Measurements from ENCODE around the gene TUBA1C. TPM values are rescaled to one million over a fixed set of nuclear protein-coding genes. Genes with fewer than 3 reads are reported as not detected.
"Not testable (repeated sequence)": the region's sequence is repeated elsewhere in the genome, so short reads cannot be mapped to it uniquely, and the experiment has no call there.

TUBA1C gene
- total RNA-seq, 4 donors from 2014 or later, result 129 to 190 (median 167) TPM

- TF ChIP-seq POLR2AphosphoS5 (IDR thresholded peaks at IDR 0.05) (no peak), EP300 (IDR thresholded peaks at IDR 0.05) (no peak), POLR2A (IDR thresholded peaks at IDR 0.05; ENCODE audit: low read depth) (no peak), CTCF (IDR thresholded peaks at IDR 0.05) (no peak)
- WGBS, result 80% methylated on average over 5 of the region's 5 CpGs
Measured at GRCh38 chr12:49282302-49282701, 17.4 kb downstream of the TUBA1C start.

GRCh38 chr12:49282740-49283375 lies 18.0 kb downstream of the TUBA1C start:
- WGBS, result 95% methylated on average over 4 of the region's 6 CpGs
- intact Hi-C loops (cut with DNase I), result loop anchor here (10.0 kb wide), 1 partner anchor 232 kb away; no protein-coding TSS in a partner anchor
- H3K4me3 ChIP-seq, result not testable (repeated sequence)

More at GRCh38 chr12:49282302-49282701, 17.4 kb downstream of the TUBA1C start:
- Histone ChIP-seq H3K27ac (replicated peaks in 1 of 4) (no peak overlapping the region), H3K4me1 (no peaks in the 10 kb centered on the region), H3K9me3 (no peaks in the 10 kb centered on the region), H3K36me3 (no peaks in the 10 kb centered on the region), H3K27me3 (peaks cover 0 to 37% (median 0%) of the 10 kb centered on the region in 4 donors), H3K4me3 (no peak overlapping the region)
- no peak for DNase-seq (ENCODE audit: extremely low spot score)
- intact Hi-C loops (cut with DNase I), result loop anchor here (10.0 kb wide), 1 partner anchor 232 kb away; no protein-coding TSS in a partner anchor

GRCh38 chr12:49283541-49284429 lies 18.9 kb downstream of the TUBA1C start:
- no peak for TF ChIP-seq POLR2AphosphoS5 (IDR thresholded peaks at IDR 0.05)
- no peak for TF ChIP-seq CTCF (IDR thresholded peaks at IDR 0.05)
- no peak for TF ChIP-seq POLR2A (IDR thresholded peaks at IDR 0.05; ENCODE audit: low read depth)
- TF ChIP-seq EP300 (IDR thresholded peaks at IDR 0.05), result no peak
- Histone ChIP-seq H3K9me3 (no peaks in the 10 kb centered on the region), H3K27me3 (peaks cover 0 to 46% (median 0%) of the 10 kb centered on the region in 4 donors), H3K4me3 (no peak overlapping the region), H3K4me1 (peaks cover 0 to 3% (median 0%) of the 10 kb centered on the region in 4 donors), H3K27ac (replicated peaks in 1 of 4) (no peak overlapping the region), H3K36me3 (no peaks in the 10 kb centered on the region)
- WGBS, result 85% methylated on average over 14 of the region's 25 CpGs
- intact Hi-C loops (cut with DNase I), result loop anchor here (10.0 kb wide), 1 partner anchor 231 kb away; no protein-coding TSS in a partner anchor
- no peak for DNase-seq (ENCODE audit: extremely low spot score)

More at GRCh38 chr12:49282740-49283375, 18.0 kb downstream of the TUBA1C start:
- not testable (repeated sequence) for H3K27ac ChIP-seq (replicated peaks in 1 of 4); DNase-seq (ENCODE audit: extremely low spot score); H3K9me3 ChIP-seq; H3K4me1 ChIP-seq; H3K36me3 ChIP-seq
- peaks cover 0 to 41% (median 0%) of the 10 kb centered on the region in 4 donors for H3K27me3 ChIP-seq

GRCh38 chr12:49284672-49285071 lies 19.8 kb downstream of the TUBA1C start:
- TF ChIP-seq EP300 (IDR thresholded peaks at IDR 0.05) (no peak), POLR2AphosphoS5 (IDR thresholded peaks at IDR 0.05) (no peak), POLR2A (IDR thresholded peaks at IDR 0.05; ENCODE audit: low read depth) (no peak)
- Histone ChIP-seq H3K4me1 (peaks cover 0 to 3% (median 0%) of the 10 kb centered on the region in 4 donors), H3K4me3 (no peak overlapping the region), H3K27ac (replicated peaks in 1 of 4) (no peak overlapping the region), H3K27me3 (peaks cover 0 to 55% (median 0%) of the 10 kb centered on the region in 4 donors), H3K9me3 (no peaks in the 10 kb centered on the region), H3K36me3 (no peaks in the 10 kb centered on the region)
- WGBS, result 86% methylated on average over 4 of the region's 4 CpGs
- intact Hi-C loops (cut with DNase I), result loop anchor here (5.0 to 10.0 kb wide), 2 partner anchors 58 to 230 kb away; no protein-coding TSS in a partner anchor
- DNase-seq (ENCODE audit: extremely low spot score), result no peak

- Histone ChIP-seq H3K9me3 (no peaks in the 10 kb centered on the region), H3K27ac (replicated peaks in 1 of 4) (no peak overlapping the region), H3K27me3 (peaks cover 0 to 60% (median 0%) of the 10 kb centered on the region in 4 donors), H3K4me1 (peaks cover 3 to 5% (median 4%) of the 10 kb centered on the region in 4 donors), H3K4me3 (no peak overlapping the region), H3K36me3 (no peaks in the 10 kb centered on the region)
- 53% methylated on average over 6 of the region's 6 CpGs for WGBS
- TF ChIP-seq CTCF (IDR thresholded peaks at IDR 0.05) (no peak), POLR2AphosphoS5 (IDR thresholded peaks at IDR 0.05) (no peak), POLR2A (IDR thresholded peaks at IDR 0.05; ENCODE audit: low read depth) (no peak), EP300 (IDR thresholded peaks at IDR 0.05) (no peak)
- intact Hi-C loops (cut with DNase I), result loop anchor here (5.0 to 10.0 kb wide), 2 partner anchors 54 to 227 kb away; no protein-coding TSS in a partner anchor
- DNase-seq (ENCODE audit: extremely low spot score), result no peak
Measured at GRCh38 chr12:49287876-49288275, 23.0 kb downstream of the TUBA1C start.
